Inflammatory macrophage (primary cell): ENCODE results near the gene TBL1X.

ENCODE experiments used
- DNase-seq, 2 donors: peaks; one replicate each; pipeline ENCODE4 v3.0.0-alpha.2; 2020 to 2022

The TBL1X gene

GRCh38 chrX:9591496-9591895, 126.6 kb downstream of the TBL1X start:
- no peak for DNase-seq

- DNase-seq: no peak
These were observed 128.9 kb downstream of the TBL1X start for GRCh38 chrX:9593756-9594155.

GRCh38 chrX:9595174-9595573, 130.3 kb downstream of the TBL1X start:
- no peak for DNase-seq

GRCh38 chrX:9596837-9597236, 132.0 kb downstream of the TBL1X start:
- DNase-seq: no peak

GRCh38 chrX:9597361-9598035, 132.6 kb downstream of the TBL1X start:
- no peak for DNase-seq

GRCh38 chrX:9598344-9598743, 133.5 kb downstream of the TBL1X start:
- no peak for DNase-seq

GRCh38 chrX:9604111-9604907, 139.5 kb downstream of the TBL1X start:
- DNase-seq: no peak

- no peak for DNase-seq
These were observed 140.0 kb downstream of the TBL1X start for GRCh38 chrX:9604908-9605306.

- DNase-seq: no peak
These were observed 140.6 kb downstream of the TBL1X start for GRCh38 chrX:9605484-9605883.

GRCh38 chrX:9606971-9607370, 142.1 kb downstream of the TBL1X start:
- no peak for DNase-seq

GRCh38 chrX:9609499-9609898, 144.6 kb downstream of the TBL1X start:
- DNase-seq: no peak

- DNase-seq: no peak
These were observed 145.1 kb downstream of the TBL1X start for GRCh38 chrX:9609987-9610386.

- no peak for DNase-seq
These were observed 146.0 kb downstream of the TBL1X start for GRCh38 chrX:9610771-9611392.

GRCh38 chrX:9611436-9612145, 146.7 kb downstream of the TBL1X start:
- no peak for DNase-seq

- no peak for DNase-seq
These were observed 147.3 kb downstream of the TBL1X start for GRCh38 chrX:9612146-9612505.

GRCh38 chrX:9614016-9614415, 149.2 kb downstream of the TBL1X start:
- no peak for DNase-seq

- DNase-seq: no peak
These were observed 154.3 kb downstream of the TBL1X start for GRCh38 chrX:9619133-9619532.

GRCh38 chrX:9619581-9619980, 154.7 kb downstream of the TBL1X start:
- DNase-seq: no peak

GRCh38 chrX:9622128-9622527, 157.3 kb downstream of the TBL1X start:
- no peak for DNase-seq

- DNase-seq: no peak
These were observed 161.5 kb downstream of the TBL1X start for GRCh38 chrX:9626379-9626778.

- no peak for DNase-seq
These were observed 163.1 kb downstream of the TBL1X start for GRCh38 chrX:9627922-9628321.

- DNase-seq: no peak
These were observed 164.1 kb downstream of the TBL1X start for GRCh38 chrX:9628779-9629493.

- no peak for DNase-seq
These were observed 169.7 kb downstream of the TBL1X start for GRCh38 chrX:9634551-9634950.
